GM21528 (cell line): ENCODE results near the gene LBH.

Source experiments
- ATAC-seq: cut with Tn5 transposase; IDR thresholded peaks from one replicate; pipeline ENCODE4 v1.9.1; 2021; ENCODE audit warnings: mild to moderate bottlenecking, moderate library complexity; ENCODE audit not compliant: unreplicated experiment, low FRiP score

The LBH gene

DNA sequence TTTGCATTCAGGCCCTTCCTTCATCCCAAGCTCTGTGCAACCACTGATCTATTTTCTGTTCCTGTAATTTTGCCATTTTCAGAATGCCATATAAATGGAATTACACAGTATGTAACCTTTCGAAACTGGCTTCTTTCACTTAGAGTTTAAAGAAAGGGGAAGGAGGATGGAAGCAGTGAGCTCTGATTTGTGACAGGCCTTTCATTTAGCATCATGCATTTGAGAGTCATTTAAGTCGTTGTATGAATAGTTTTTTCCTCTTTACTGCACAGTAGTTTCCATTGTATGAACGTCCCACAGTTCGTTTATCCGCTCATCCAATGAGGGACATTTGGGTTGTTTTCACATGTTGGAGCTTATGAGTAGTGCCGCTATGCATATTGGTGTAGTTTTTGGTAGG, 67.0 kb downstream of the LBH start:
- ATAC-seq: no peak

DNA sequence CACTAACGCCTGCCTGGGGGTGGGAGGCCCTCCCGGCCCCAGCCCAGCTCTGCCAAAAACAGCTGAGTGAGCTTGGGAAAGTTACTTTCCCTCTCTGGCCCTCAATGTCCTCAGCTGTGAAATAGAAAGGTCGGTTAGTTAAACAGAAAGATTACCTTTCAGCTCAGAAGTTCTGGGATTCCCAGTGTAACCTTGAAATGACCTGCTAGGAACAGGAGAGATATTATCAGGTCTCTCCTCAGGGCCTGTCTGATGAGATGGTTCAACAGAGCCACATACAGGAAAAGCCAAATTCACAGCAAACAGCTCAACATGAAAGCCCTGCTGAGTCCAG, 68.8 kb downstream of the LBH start:
- no peak for ATAC-seq

DNA sequence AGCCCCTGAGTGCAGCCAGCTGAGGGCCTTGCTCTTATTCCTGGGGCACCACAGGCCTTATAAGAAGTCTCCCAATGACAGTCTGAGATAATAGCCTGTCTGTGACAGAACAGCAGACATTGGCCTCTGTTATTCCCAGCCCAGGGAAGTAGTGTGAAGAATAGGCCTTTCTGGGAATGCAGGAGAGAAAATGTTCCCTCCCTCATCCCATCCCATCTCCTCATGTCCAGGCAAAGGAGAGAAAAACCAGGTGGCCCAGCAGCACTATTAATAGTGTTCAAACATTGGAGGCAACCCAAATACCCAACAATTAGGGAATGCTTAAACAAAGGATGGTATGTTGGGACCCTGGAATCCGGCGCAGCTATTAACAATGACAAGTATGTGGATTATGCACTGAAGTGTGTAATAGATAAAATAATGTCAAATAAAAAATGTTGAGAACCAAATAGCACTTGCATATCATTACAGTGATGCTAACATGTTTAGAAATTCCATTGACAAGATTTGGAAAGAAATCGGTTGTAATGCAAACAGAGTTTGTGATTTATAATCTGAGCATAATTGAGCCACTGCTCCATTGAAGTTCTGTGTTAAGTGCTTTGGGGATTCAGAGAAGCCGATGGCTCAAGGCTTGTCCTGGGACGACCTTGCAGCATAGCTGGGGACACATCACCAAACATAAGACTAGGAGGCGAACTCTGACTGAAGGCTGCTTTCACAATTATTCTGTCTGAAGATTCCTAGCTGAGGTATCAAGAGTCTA, 69.3 kb downstream of the LBH start:
- no peak for ATAC-seq

DNA sequence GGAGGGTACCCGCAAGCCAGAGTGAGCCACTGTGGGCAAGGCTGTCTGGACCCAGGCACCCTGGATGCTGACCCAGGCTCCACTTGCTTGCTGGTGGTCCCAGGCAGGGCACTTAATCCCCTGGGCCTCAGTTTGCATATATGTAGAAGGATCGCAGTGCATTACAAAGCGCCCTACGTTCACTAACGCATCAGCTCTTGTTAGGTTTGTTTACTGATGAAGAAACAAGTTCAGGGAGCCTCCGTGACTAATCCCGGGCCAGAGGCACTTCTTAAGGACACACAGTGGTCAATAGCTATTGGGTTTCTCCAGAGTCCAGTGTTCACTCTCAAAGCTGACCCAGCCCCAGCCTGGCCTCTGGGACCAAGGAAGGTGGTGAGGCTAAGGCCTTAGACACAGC, 70.2 kb downstream of the LBH start:
- ATAC-seq: no peak

DNA sequence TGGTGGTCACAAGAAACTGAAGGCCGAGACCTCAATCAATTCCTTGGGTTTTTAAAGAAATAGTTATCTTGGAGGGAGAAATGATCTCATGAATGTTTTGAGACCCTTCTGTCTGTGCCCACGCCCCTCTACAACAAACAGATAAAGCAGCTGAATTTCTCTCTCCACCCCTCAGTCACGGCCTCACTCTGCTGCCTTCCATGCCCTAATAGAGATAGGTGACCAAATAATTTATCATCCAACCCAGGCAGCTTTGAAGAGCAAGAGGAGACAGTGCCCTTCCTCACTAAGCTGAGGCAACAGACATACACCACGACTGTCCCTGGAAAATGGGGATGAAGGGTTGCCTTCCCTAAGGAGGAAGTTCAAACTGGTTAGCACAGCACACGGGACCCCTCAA, 71.2 kb downstream of the LBH start:
- ATAC-seq: no peak

DNA sequence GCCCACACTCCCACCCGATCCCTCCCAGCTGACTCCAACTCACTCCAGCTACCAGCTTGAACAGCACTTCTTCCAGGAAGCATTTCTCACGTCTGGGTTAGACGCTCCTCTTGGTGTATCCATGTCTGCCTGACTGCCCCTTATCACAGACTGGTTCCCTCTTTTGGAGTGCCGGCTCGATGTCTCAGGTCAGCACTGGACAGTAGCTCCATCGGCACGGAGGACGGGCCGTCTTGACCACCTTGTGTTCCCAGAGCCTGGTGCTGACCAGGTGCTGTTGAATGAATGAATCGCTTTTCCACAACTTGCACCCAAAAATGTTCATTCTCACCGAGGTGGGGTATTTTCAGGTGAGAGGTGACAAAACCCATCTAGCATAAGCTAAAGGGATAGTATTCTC, 71.8 kb downstream of the LBH start:
- ATAC-seq: no peak

DNA sequence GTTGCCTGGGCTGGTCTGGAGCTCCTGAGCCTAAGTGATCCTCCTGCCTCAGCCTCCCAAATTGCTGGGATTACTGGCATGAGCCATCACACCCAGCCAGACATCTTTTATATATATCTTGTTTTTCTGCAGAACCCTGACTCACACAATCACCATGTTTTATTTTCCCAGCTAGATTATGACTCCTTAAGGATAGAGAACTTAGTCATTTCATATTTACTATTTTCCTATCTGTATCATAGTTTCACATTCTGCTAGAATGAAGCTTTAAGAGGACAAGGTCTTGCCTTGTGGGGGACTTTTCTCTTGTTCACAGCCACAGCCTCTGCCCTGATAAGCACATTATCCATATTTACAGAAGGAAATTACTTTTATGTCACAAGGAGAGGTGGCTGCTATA, 73.9 kb downstream of the LBH start:
- ATAC-seq: no peak

DNA sequence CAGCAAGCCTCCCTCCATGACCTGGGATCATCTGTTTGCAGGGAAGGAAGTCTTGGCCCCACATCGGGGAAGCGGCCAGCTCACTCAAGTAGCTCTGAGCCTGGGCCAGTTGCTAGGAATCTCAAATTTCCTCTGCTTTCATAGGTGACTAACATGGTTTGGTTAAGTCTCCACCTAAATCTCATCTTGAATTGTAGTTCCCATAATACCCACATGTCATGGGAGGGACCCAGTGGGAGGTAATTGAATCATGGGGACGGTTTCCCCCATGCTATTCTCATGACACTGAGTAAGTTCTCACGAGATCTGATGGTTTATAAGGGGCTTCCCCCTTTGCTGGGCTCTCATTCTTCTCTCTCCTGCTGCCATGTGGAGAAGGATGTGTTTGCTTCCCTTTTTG, 75.2 kb downstream of the LBH start:
- no peak for ATAC-seq

DNA sequence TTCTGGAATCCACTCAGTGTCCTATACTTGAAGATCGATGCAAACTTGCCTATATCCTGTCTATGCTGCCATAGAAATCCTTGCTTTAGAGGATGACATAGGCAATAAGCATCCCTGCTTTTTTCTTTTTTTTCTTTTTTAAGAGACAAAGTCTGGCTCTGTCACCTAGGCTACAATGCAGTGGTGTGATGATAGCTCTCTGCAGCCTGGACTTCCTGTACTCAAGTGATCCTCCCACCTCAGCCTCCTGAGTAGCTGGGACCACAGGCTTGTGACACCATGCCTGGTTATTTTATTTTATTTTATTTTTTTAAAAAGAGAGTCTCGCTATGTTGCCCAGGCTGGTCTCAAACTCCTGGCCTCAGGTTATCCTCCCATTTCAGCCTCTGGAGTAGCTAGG, 76.9 kb downstream of the LBH start:
- ATAC-seq: no peak
